ENCODE measurements around the gene EXOC6B.

- no peak for TF ChIP-seq POLR2A (IDR thresholded peaks at IDR 0.05)
- TF ChIP-seq CTCF (IDR thresholded peaks at IDR 0.05), result no peak
These were observed 547.8 kb downstream of the EXOC6B start for GRCh38 chr2:72278046-72278445.

All from esophagus squamous epithelium (tissue), 4 donors.